Neural cell (in vitro differentiated cells): ENCODE data around the gene GAD2. TPM values are rescaled to one million over a fixed set of nuclear protein-coding genes. Genes with fewer than 3 reads are reported as not detected.

ENCODE experiments used
- H2AFZ ChIP-seq: fragments of 200-600, 300-800 bp; sonication (generic), shearing (Covaris generic); 2 replicates; pipeline ENCODE4 v1.6.0; 2014; ENCODE audit warnings: low read depth, mild to moderate bottlenecking, antibody characterized with exemption, low read length, moderate library complexity
- H3F3A ChIP-seq: fragments of 200-600 bp; shearing (Covaris generic); 2 replicates; pipeline ENCODE4 v1.6.1; 2016; ENCODE audit warnings: mild to moderate bottlenecking, moderate library complexity, mixed read lengths, antibody characterized with exemption, low read length; ENCODE audit not compliant: insufficient read depth, poor library complexity, severe bottlenecking
- H3K27ac ChIP-seq: fragments of 200-600, 300-800 bp; sonication (generic), shearing (Covaris generic); 2 replicates; pipeline ENCODE4 v1.5.1; 2014; ENCODE audit warnings: mild to moderate bottlenecking, low read length, moderate library complexity
- H3K27me3 ChIP-seq: fragments of 300-800, 200-600 bp; sonication (generic), shearing (Covaris generic); 2 replicates; pipeline ENCODE4 v1.6.0; 2014; ENCODE audit warnings: mild to moderate bottlenecking, low read depth, low read length, moderate library complexity; ENCODE audit not compliant: insufficient read depth
- H3K36me3 ChIP-seq: fragments of 300-800, 200-600 bp; sonication (generic), shearing (Covaris generic); 2 replicates; pipeline ENCODE4 v1.5.1; 2014; ENCODE audit warnings: mild to moderate bottlenecking, antibody characterized with exemption, low read length, moderate library complexity; ENCODE audit not compliant: insufficient read depth
- H3K4me2 ChIP-seq: fragments of 300-800, 200-600 bp; sonication (generic), shearing (Covaris generic); 2 replicates; pipeline ENCODE4 v1.6.0; 2014; ENCODE audit warnings: mild to moderate bottlenecking, low read length
- H3K4me3 ChIP-seq: fragments of 300-800, 200-600 bp; sonication (generic), shearing (Covaris generic); 2 replicates; pipeline ENCODE4 v1.5.1; 2014; ENCODE audit warnings: mild to moderate bottlenecking, low read length, moderate library complexity
- H3K79me2 ChIP-seq: fragments of 200-600 bp; shearing (Covaris generic); replicated peaks from 2 replicates; pipeline ENCODE4 v1.6.0; 2014; ENCODE audit warnings: mild to moderate bottlenecking, low read length, moderate library complexity; ENCODE audit not compliant: insufficient read depth
- H3K9ac ChIP-seq: fragments of 300-800, 200-600 bp; sonication (generic), shearing (Covaris generic); 2 replicates; pipeline ENCODE4 v1.6.1; 2016; ENCODE audit warnings: mild to moderate bottlenecking, low read length, mixed read lengths
- H3K9me2 ChIP-seq: fragments of 200-600 bp; shearing (Covaris generic); 2 replicates; pipeline ENCODE4 v1.6.1; 2016; ENCODE audit warnings: mild to moderate bottlenecking, low read length, mixed read lengths; ENCODE audit not compliant: insufficient read depth
- H3K9me3 ChIP-seq: fragments of 200-600, 300-800 bp; sonication (generic), shearing (Covaris generic); 2 replicates; pipeline ENCODE4 v1.6.1; 2016; ENCODE audit warnings: mild to moderate bottlenecking, mixed run types, low read length, moderate library complexity, mixed read lengths
- H4K20me1 ChIP-seq: fragments of 200-600 bp; shearing (Covaris generic); 2 replicates; pipeline ENCODE4 v1.6.1; 2016; ENCODE audit warnings: mild to moderate bottlenecking, mixed run types; ENCODE audit not compliant: insufficient read depth
- CTCF ChIP-seq: fragments of 450-650 bp; IDR thresholded peaks from 2 replicates; pipeline ENCODE4 v1.5.1; 2014; ENCODE audit warnings: antibody characterized with exemption, mild to moderate bottlenecking, moderate library complexity; ENCODE audit not compliant: poor library complexity, severe bottlenecking
- EP300 ChIP-seq: fragments of 450-650 bp; conservative IDR thresholded peaks from 2 replicates; pipeline ENCODE4 v1.6.1; 2014; ENCODE audit warnings: antibody characterized with exemption, mild to moderate bottlenecking, moderate library complexity; ENCODE audit not compliant: poor library complexity, severe bottlenecking
- EZH2 ChIP-seq: fragments of 200-600, 300-800 bp; shearing (Covaris generic), sonication (generic); IDR thresholded peaks from 2 replicates; pipeline ENCODE4 v1.6.1; 2014; ENCODE audit warnings: antibody characterized with exemption, low read length, borderline replicate concordance, mild to moderate bottlenecking; ENCODE audit not compliant: insufficient read depth, poor library complexity, severe bottlenecking
- MXI1 ChIP-seq: fragments of 450-650 bp; conservative IDR thresholded peaks from 2 replicates; pipeline ENCODE4 v1.6.1; 2014; ENCODE audit warnings: antibody characterized with exemption, mild to moderate bottlenecking; ENCODE audit not compliant: poor library complexity, severe bottlenecking
- POLR2AphosphoS5 ChIP-seq: IDR thresholded peaks from 2 replicates; pipeline ENCODE4 v1.6.1; 2012
- RAD21 ChIP-seq: fragments of 450-650 bp; conservative IDR thresholded peaks from 2 replicates; pipeline ENCODE4 v1.6.1; 2014; ENCODE audit warnings: antibody characterized with exemption, mild to moderate bottlenecking, moderate library complexity
- REST ChIP-seq: IDR thresholded peaks from 2 replicates; pipeline ENCODE4 v1.6.1; 2012; ENCODE audit warnings: borderline replicate concordance
- SMC3 ChIP-seq: fragments of 450-650 bp; conservative IDR thresholded peaks from 2 replicates; pipeline ENCODE4 v1.6.1; 2014; ENCODE audit warnings: antibody characterized with exemption, mild to moderate bottlenecking, moderate library complexity; ENCODE audit not compliant: poor library complexity
- TAF1 ChIP-seq: IDR thresholded peaks from 2 replicates; pipeline ENCODE4 v1.6.1; 2012; ENCODE audit warnings: low read depth
- polyA plus RNA-seq: library from polyadenylated mRNA; depleted of rRNA; stranded (reverse); fragments of >200 nt; gene quantifications from 2 replicates; pipeline ENCODE4 v1.2.3, GENCODE V29; 2014

GAD2 gene
- polyA plus RNA-seq, 1 donor from 2014 or later, result 192 TPM

GRCh38 chr10:26290236-26290635, 73.7 kb downstream of the GAD2 start:
- H3K9me2 ChIP-seq, result no peaks in the 10 kb centered on the region
- no peaks in the 10 kb centered on the region for H4K20me1 ChIP-seq
- peaks cover 13% of the 10 kb centered on the region for H3F3A ChIP-seq
- H3K4me2 ChIP-seq, result no peak overlapping the region
- H3K27ac ChIP-seq, result no peak overlapping the region
- peaks cover 47% of the 10 kb centered on the region for H3K36me3 ChIP-seq
- no peak overlapping the region for H3K9ac ChIP-seq
- no peaks in the 10 kb centered on the region for H3K9me3 ChIP-seq
- H3K79me2 ChIP-seq, result no peaks in the 10 kb centered on the region
- TF ChIP-seq TAF1 (no peak), REST (no peak)
- no peaks in the 10 kb centered on the region for H3K27me3 ChIP-seq
- H3K4me3 ChIP-seq, result no peak overlapping the region
- no peak overlapping the region for H2AFZ ChIP-seq

GRCh38 chr10:26291721-26292480, 75.3 kb downstream of the GAD2 start:
- no peaks in the 10 kb centered on the region for H3K79me2 ChIP-seq
- H3K9ac ChIP-seq, result peak overlapping the region; percentile 39
- H3K27me3 ChIP-seq, result no peaks in the 10 kb centered on the region
- H3K9me2 ChIP-seq, result no peaks in the 10 kb centered on the region
- TF ChIP-seq EZH2, result no peak
- peak; percentile 60 for TF ChIP-seq POLR2AphosphoS5
- TF ChIP-seq CTCF, result no peak
- no peak for TF ChIP-seq MXI1
- peak; percentile 99 for TF ChIP-seq REST
- peak; percentile 22 for TF ChIP-seq SMC3
- peak; percentile 10 for TF ChIP-seq RAD21
- TF ChIP-seq TAF1, result no peak
- peak; percentile 63 for TF ChIP-seq EP300
- no peaks in the 10 kb centered on the region for H3K9me3 ChIP-seq
- peak overlapping the region; percentile 39 for H3K4me2 ChIP-seq
- H3K27ac ChIP-seq, result peak overlapping the region; percentile 89
- peak overlapping the region; percentile 2 for H2AFZ ChIP-seq
- no peaks in the 10 kb centered on the region for H4K20me1 ChIP-seq
- peaks cover 13% of the 10 kb centered on the region for H3F3A ChIP-seq
- H3K4me3 ChIP-seq, result peak overlapping the region; percentile 52
- peaks cover 41% of the 10 kb centered on the region for H3K36me3 ChIP-seq
